GM19043 (cell line): ENCODE measurements around the gene IL17D.
"Not testable (repeated sequence)": the region's sequence is repeated elsewhere in the genome, so short reads cannot be mapped to it uniquely, and the experiment has no call there.

Experiments used
- ATAC-seq: cut with Tn5 transposase; IDR thresholded peaks from one replicate; pipeline ENCODE4 v1.9.1; 2021; ENCODE audit warnings: low read depth; ENCODE audit not compliant: unreplicated experiment

The IL17D gene

DNA sequence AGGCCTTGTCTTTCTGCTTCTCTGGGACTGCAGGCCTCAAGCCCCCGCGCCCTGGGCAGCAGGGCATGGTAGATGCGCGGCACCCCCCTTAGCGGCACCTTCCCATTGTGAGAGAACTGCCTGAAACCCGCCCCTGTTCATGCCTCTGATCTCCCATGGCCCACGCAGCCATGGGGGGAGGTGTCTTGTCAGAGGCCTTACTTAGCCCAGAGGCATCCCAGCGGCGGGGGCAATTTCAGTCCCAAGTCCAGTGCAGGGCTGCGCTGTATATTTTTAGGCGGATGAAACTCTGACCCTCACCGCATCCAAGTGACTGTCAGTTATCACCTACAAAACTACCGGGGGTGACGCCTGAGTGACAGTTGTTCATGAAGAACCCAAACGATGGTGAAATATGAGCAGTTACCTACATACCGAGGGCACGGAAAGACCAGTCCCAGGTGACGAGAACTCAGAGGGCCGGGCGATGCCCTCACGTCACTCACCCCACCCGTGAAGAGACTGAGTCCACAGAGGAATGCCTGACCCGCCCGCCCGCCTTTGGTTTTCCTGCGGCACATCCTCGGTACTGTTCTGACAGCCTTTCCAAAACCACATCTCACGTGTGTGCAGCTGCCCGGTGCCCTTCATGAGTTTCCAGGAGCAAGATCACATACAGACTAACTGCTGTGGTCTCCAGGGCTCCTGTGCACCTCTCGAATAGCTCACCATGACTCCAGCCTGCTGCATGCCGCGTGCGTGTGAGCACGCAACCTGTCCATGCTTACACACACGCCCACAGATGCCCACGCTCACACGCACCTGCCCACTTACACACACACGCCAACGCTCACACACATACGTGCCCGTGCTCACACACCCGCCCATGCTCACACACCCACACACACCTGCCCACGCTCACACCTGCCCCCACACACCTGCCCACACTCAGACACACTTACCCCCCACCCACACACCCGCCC, 14.4 kb downstream of the IL17D start:
- ATAC-seq = no peak

DNA sequence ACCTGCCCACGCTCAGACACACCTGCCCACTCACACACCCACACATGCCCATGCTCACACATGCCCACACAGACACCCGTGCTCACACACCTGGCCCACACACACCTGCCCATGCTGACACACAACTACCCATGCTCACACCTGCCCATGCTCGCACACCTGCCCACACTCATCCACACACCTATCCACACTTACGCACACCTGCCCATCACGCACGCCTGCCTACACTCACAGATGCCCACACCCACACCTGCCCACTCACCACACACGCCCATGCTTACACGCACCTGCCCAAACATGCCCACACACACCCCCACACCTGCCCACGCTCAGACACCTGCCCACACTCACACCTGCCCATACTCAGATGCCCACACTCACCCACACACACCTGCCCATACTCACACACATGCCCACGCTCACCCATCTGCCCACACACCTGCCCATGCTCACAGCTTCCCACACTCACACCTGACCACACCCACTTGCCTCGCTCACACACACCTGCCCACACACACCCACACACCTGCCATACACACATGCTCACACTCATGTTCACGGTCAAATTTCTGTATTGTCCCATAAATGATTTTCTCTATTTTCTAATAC, 15.6 kb downstream of the IL17D start:
- no peak for ATAC-seq

- no peak for ATAC-seq
Observed at GRCh38 chr13:20719783-20720182, 16.3 kb downstream of the IL17D start.

DNA sequence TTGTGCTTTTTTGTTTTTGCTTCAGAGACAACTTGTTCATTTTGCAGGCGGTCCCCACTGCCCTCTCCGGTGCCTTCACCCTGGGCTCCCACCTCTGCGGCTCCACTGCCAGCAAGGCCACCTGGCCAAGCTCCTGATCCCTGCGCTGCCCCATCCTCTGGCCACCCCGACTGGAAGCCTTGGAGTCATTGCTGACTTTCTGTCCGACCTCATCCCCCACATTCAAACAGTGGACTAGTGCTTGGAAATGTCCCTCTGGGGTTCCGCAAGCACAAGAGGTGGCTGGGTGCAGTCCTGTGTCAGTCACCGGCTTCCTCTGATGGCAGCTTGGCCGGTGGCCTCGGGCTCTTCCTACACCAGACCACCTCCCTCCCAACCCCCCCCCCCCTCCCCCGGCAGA, 17.0 kb downstream of the IL17D start:
- no peak for ATAC-seq

DNA sequence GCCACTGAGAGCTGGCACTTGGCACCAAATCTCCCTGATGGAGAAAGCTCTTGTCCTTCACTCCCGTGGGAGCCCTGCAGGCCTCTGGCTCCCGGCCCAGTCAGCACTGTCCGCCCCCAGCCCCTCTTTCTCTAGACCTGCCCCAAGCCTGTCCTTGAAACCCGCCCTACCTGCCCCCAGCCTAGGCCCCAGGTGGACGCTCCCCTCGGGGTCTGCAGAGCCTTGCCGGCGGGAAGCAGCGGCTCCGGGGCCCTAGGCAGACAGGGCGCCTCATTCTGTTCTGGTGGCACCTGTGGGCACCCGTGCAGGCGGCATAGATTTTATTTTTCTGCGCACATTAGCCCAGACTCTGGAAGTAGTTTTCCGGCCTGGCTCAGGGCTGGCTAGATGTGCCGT, 17.6 kb downstream of the IL17D start:
- no peak for ATAC-seq

GRCh38 chr13:20721454-20722357, 18.2 kb downstream of the IL17D start:
- no peak for ATAC-seq

- ATAC-seq = no peak
Observed at GRCh38 chr13:20727856-20728255, 24.4 kb downstream of the IL17D start.

- no peak for ATAC-seq
Observed at GRCh38 chr13:20728579-20729311, 25.2 kb downstream of the IL17D start.

DNA sequence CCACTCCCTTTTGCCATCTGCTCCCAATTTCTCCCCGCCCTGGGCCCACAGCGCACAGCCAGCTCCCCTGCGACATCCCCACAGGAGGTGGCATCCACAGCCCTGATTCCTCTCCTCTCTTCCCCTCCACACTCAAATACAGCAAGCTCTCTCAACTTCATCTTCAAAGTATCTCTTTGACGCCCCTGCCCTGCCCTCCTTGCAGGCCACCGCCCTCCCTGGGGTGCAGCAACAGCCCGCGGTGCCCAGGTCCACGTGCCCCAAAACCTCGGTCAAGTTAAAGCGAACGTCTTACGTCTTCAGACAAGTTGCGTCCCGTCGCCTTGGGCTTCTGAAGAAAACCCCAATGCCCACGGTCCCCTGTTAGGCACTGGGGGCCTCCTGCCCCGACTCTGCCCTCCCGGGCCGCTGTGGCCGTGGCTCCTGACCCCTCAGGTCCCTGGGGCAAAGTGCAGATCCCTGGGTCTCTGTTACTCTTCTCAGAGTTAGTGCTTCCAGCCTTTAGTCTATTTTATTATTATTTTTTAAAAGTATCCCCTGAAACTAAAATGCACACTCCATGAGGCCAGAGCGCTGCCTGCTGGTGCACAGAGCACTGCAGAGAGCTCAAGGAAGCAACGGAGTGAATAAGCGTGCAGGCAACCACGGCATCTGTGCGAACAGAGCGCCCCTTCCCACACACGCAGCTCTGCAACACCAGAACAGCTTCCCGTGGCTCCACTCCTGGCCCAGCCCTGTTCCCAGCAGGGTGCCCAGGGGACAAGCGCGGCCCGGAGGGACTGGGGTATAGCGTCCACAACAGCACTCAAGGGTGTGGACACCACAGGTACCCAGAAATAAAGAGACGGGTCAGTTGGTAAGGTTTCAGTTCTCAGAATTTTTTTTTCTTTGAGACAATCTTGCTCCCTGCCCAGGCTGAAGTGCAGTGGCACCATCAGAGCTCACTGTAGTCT, 26.4 kb downstream of the IL17D start:
- no peak for ATAC-seq

DNA sequence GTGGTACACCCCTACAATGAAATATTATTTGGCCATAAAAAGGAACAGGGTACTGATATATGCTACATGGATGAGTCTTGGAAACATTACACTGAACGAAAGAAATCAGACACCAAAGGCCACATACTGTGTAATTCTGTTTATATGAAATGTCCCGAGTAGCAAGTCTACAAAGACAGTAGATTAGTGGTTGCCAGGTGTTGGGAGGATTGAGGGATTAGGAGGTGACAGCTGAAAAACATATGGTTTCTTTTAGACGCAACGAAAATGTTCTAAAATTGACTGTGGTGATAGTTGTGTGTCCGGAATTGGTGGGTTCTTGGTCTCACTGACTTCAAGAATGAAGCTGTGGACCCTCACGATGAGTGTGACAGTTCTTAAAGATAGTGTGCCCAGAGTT, 35.1 kb downstream of the IL17D start:
- no peak for ATAC-seq

- no peak for ATAC-seq
Observed at GRCh38 chr13:20740021-20740420, 36.5 kb downstream of the IL17D start.

DNA sequence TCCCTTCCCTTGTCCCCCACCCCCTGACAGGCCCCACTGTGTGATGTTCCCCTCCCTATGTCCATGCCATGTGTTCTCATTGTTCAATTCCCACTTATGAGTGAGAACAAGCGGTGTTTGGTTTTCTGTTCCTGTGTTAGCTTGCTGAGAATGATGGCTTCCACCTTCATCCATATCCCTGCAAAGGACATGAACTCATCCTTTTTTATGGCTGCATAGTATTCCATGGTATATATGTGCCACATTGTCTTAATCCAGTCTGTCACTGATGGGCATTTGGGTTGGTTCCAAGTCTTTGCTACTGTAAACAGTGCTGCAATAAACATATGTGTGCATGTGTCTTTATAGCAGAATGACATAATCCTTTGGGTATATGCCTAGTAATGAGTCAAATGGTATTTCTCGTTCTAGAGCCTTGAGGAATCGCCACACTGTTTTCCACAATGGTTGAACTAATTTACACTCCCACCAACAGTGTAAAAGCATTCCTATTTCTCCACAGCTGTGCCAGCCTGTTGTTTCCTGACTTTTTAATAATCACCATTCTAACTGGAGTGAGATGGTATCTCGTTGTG, 40.4 kb downstream of the IL17D start:
- not testable (repeated sequence) for ATAC-seq

DNA sequence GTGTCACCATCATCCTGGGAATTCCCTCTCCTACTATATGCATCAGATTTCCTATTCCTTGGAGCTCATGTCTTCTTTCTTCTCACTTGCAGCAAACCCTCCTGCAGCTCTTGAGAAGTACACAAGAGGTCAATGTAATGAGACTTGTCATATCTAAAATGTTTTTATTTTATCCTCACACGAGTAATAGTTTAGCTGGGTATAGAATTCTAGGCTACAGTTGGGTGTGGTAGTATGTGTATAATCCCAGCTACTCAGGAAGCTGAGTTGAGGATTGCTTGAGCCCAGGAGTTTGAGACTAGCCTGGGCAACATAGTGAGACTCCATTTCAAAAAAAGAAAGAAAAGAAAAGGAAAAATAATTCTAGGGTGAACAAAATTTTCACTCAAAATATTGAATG, 45.9 kb downstream of the IL17D start:
- no peak for ATAC-seq

- ATAC-seq = no peak
Observed at GRCh38 chr13:20754009-20754408, 50.5 kb downstream of the IL17D start.

DNA sequence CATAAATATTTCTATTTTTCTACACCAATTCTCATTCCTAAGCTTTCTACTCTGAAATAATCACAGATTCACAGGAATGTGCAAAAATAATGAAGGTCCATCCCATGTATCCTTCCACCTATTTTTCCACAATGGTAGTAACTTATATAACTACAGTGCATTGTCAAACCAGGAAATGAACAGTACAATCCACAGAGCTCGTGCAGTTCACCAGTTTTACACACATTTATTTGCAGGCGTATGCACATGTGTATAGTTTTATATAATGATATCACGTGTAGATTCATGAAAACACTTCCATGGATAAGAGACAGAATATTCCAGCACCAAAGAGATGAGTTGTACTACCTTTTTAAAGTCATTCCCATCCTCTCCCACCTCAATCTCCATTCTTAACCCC, 57.4 kb downstream of the IL17D start:
- no peak for ATAC-seq

DNA sequence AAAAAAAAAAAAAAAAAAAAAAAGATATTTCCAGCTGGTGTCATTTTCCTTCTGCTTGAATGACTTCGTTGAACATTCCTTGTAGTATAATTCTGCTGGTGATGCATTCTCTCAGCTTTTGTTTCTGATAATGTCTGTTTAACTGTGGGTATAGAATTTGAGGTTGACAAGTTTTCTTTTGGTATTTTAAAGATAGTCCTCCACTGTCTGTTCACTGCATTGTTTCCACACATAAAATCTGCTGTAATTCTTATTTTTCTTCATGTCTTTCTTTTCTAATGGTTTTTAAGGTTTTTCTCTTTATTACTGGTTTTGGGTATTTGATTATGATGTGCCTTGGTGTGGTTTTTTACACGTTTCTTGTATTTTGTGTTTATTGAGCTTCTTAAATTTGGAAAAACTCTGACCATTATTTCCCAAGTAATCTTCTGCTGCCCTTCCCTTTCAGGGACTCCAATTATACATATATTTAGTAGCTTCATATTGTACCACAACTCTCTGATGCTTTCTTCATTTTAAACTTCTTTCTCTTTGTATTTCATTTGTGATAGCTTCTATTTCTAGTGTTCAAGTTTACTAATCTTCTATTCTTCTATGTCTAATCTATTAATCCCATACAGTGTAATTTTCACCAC, 63.9 kb downstream of the IL17D start:
- no peak for ATAC-seq

DNA sequence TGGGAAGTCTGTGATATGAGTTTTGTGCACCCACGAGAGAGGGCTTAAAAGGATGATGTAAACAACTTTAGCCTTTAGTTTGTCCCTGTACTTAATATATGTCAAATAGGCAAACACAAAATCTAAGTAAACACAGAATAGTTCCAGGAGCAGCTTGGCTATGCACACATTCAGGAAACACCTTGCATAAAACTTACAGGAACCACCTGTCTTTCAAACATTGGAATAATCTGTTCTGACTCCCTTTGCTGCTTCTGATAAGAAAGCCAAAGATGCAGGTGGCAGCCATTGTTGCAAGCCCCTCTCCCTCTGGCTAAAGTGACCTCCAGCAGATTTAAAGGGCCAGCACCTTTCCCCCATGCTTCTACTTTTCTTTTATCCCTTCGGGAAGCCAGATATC, 65.6 kb downstream of the IL17D start:
- no peak for ATAC-seq

GRCh38 chr13:20769834-20770233, 66.3 kb downstream of the IL17D start:
- no peak for ATAC-seq
